ENCODE data around the gene ZSWIM6. TPM values are rescaled to one million over a fixed set of nuclear protein-coding genes. Genes with fewer than 3 reads are reported as not detected.
A peak's percentile ranks its signal among the peaks of the same experiment; 100 is the strongest.

ZSWIM6 gene
- polyA plus RNA-seq, 3 donors: 1.7 to 33.5 (median 2.7) TPM

DNA sequence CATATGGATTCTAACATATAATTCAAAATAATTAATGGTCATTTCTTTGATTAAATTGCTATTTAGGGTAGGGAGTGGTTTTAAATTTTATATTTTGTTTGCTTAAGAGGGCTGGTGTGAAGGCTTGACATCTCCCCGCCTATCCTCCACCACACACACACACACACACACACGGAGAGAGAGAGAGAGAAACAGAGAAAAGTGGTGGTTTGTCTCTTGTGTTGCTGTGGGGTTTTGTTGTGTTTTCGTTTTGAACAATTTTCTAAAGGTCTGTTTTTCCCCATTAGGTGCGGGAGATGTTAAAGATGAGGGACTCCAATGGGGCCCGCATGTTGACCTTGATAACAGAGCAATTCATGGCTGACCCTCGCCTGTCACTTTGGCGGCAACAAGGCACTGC is 161.9 kb downstream of the ZSWIM6 start:
- no peaks in the 10 kb centered on the region for H3K9me3 Mint-ChIP-seq
- H2AFZ ChIP-seq (ENCODE audit: insufficient read depth, low read depth, low read length, poor library complexity, severe bottlenecking): no peak overlapping the region
- H3K27ac ChIP-seq (ENCODE audit: low read depth in 1 of 2, low read length in 2 of 2): no peak overlapping the region
- H3K36me3 ChIP-seq (replicated peaks in 1 of 2; ENCODE audit: control insufficient read depth in 1 of 2, insufficient read depth in 2 of 2, low read length in 2 of 2): peaks cover 53 to 81% of the 10 kb centered on the region in 2 donors
- no peak overlapping the region for H3K4me2 ChIP-seq (replicated peaks; ENCODE audit: extremely low read depth, low read length, poor library complexity, severe bottlenecking)
- intact Hi-C loops (cut with micrococcal nuclease): no loop called here
- peaks cover 55 to 56% of the 10 kb centered on the region in 2 donors for H3K36me3 Mint-ChIP-seq
- no peaks in the 10 kb centered on the region for H3K4me1 Mint-ChIP-seq
- no peak overlapping the region for H3K9ac ChIP-seq (ENCODE audit: insufficient read depth, low read length, poor library complexity, severe bottlenecking)
- TF ChIP-seq, protein P1, sequence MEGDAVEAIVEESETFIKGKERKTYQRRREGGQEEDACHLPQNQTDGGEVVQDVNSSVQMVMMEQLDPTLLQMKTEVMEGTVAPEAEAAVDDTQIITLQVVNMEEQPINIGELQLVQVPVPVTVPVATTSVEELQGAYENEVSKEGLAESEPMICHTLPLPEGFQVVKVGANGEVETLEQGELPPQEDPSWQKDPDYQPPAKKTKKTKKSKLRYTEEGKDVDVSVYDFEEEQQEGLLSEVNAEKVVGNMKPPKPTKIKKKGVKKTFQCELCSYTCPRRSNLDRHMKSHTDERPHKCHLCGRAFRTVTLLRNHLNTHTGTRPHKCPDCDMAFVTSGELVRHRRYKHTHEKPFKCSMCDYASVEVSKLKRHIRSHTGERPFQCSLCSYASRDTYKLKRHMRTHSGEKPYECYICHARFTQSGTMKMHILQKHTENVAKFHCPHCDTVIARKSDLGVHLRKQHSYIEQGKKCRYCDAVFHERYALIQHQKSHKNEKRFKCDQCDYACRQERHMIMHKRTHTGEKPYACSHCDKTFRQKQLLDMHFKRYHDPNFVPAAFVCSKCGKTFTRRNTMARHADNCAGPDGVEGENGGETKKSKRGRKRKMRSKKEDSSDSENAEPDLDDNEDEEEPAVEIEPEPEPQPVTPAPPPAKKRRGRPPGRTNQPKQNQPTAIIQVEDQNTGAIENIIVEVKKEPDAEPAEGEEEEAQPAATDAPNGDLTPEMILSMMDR (IDR thresholded peaks at IDR 0.05): no peak
- H3K9me3 ChIP-seq (replicated peaks in 1 of 2; ENCODE audit: control insufficient read depth in 1 of 2, insufficient read depth in 1 of 2, low read length in 2 of 2): no peaks in the 10 kb centered on the region
- H3K4me1 ChIP-seq (ENCODE audit: control insufficient read depth in 1 of 2, insufficient read depth in 2 of 2, low read length in 2 of 2): no peaks in the 10 kb centered on the region
- H3K27ac Mint-ChIP-seq: peak overlapping the region in 2 of 7 donors; percentile 11 to 23
- no peak overlapping the region for H3K4me3 Mint-ChIP-seq
- no peaks in the 10 kb centered on the region for H3K27me3 Mint-ChIP-seq (ENCODE audit: low read depth in 3 of 3)
- 100% methylated on average over 2 of the region's 7 CpGs for WGBS (ENCODE audit: insufficient coverage)
- H3K79me2 ChIP-seq (ENCODE audit: insufficient read depth, low read length): peaks cover 23% of the 10 kb centered on the region
- H3K4me3 ChIP-seq (replicated peaks in 1 of 3; ENCODE audit: low read depth in 2 of 3, low read length in 3 of 3): no peak overlapping the region
- DNase-seq: no peak
- no peaks in the 10 kb centered on the region for H3K27me3 ChIP-seq (ENCODE audit: control insufficient read depth in 2 of 2, insufficient read depth in 2 of 2, low read length in 2 of 2)
- H4K20me1 ChIP-seq (ENCODE audit: insufficient read depth, low read length): peaks cover 100% of the 10 kb centered on the region

DNA sequence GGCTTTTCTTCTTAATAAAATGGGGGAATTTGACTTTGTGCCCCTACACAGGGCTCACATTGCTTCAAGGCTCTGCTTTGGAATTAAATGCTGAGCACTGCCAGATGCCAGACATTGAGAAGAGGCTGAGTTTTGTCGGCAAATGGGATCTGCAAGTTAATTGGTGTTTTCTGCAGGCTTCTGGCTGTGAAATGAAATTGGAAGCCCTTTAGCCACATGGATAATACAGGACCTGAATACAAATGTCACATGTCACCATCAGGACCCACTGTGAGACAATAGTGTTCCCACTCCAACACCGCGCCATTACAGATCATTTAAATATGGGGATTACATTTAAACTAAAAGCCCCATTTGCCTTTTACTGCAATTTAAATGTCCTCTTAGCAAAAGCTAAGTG is 164.4 kb downstream of the ZSWIM6 start:
- WGBS (ENCODE audit: insufficient coverage): no CpG with 5 or more reads among the region's 3 CpGs
- H3K4me3 ChIP-seq (replicated peaks in 1 of 3; ENCODE audit: low read depth in 2 of 3, low read length in 3 of 3): no peak overlapping the region
- intact Hi-C loops (cut with micrococcal nuclease): no loop called here

More for the DNA sequence above, 164.4 kb downstream of the ZSWIM6 start:
- Mint-ChIP-seq H3K4me1 (no peaks in the 10 kb centered on the region), H3K27ac (no peak overlapping the region), H3K36me3 (peaks cover 56 to 62% of the 10 kb centered on the region in 2 donors), H3K27me3 (ENCODE audit: low read depth in 3 of 3) (no peaks in the 10 kb centered on the region), H3K4me3 (no peak overlapping the region), H3K9me3 (no peaks in the 10 kb centered on the region)
- TF ChIP-seq, protein P1 (IDR thresholded peaks at IDR 0.05): no peak
- H3K9ac ChIP-seq (ENCODE audit: insufficient read depth, low read length, poor library complexity, severe bottlenecking): no peak overlapping the region
- H3K4me2 ChIP-seq (replicated peaks; ENCODE audit: extremely low read depth, low read length, poor library complexity, severe bottlenecking): no peak overlapping the region
- no peak for DNase-seq
- H3K79me2 ChIP-seq (ENCODE audit: insufficient read depth, low read length): peaks cover 25% of the 10 kb centered on the region
- peaks cover 54 to 89% of the 10 kb centered on the region in 2 donors for H3K36me3 ChIP-seq (replicated peaks in 1 of 2; ENCODE audit: control insufficient read depth in 1 of 2, insufficient read depth in 2 of 2, low read length in 2 of 2)
- no peaks in the 10 kb centered on the region for H3K4me1 ChIP-seq (ENCODE audit: control insufficient read depth in 1 of 2, insufficient read depth in 2 of 2, low read length in 2 of 2)
- H3K27me3 ChIP-seq (ENCODE audit: control insufficient read depth in 2 of 2, insufficient read depth in 2 of 2, low read length in 2 of 2): no peaks in the 10 kb centered on the region
- no peaks in the 10 kb centered on the region for H3K9me3 ChIP-seq (replicated peaks in 1 of 2; ENCODE audit: control insufficient read depth in 1 of 2, insufficient read depth in 1 of 2, low read length in 2 of 2)
- no peak overlapping the region for H3K27ac ChIP-seq (ENCODE audit: low read depth in 1 of 2, low read length in 2 of 2)
- peaks cover 100% of the 10 kb centered on the region for H4K20me1 ChIP-seq (ENCODE audit: insufficient read depth, low read length)
- H2AFZ ChIP-seq (ENCODE audit: insufficient read depth, low read depth, low read length, poor library complexity, severe bottlenecking): no peak overlapping the region
